HEK293T (cell line): Measurements from ENCODE around the gene OR2H2.

Source experiments
- ARNT ChIP-seq: fragments of 450-650 bp; IDR thresholded peaks from 2 replicates; pipeline ENCODE4 v1.6.1; 2017; ENCODE audit warnings: mild to moderate bottlenecking
- CTBP1 ChIP-seq: fragments of 450-650 bp; IDR thresholded peaks from 2 replicates; pipeline ENCODE4 v1.6.1; 2016; ENCODE audit warnings: borderline replicate concordance
- ELF4 ChIP-seq: fragments of 450-650 bp; IDR thresholded peaks from 2 replicates; pipeline ENCODE4 v1.6.1; 2017; ENCODE audit warnings: antibody characterized with exemption
- FOXK2 ChIP-seq: fragments of 450-650 bp; IDR thresholded peaks from 2 replicates; pipeline ENCODE4 v1.6.1; 2016; ENCODE audit warnings: mild to moderate bottlenecking
- FOXM1 ChIP-seq: fragments of 450-650 bp; IDR thresholded peaks from 2 replicates; pipeline ENCODE4 v1.6.1; 2017; ENCODE audit warnings: mild to moderate bottlenecking, borderline replicate concordance
- HDGF ChIP-seq: fragments of 450-650 bp; IDR thresholded peaks from 2 replicates; pipeline ENCODE4 v1.6.1; 2017; ENCODE audit warnings: antibody characterized with exemption, borderline replicate concordance
- NFRKB ChIP-seq: fragments of 450-650 bp; IDR thresholded peaks from 2 replicates; pipeline ENCODE4 v1.6.1; 2016; ENCODE audit warnings: mild to moderate bottlenecking, moderate library complexity
- PKNOX1 ChIP-seq: fragments of 450-650 bp; IDR thresholded peaks from 2 replicates; pipeline ENCODE4 v1.6.1; 2016
- SP1 ChIP-seq: fragments of 450-650 bp; IDR thresholded peaks from 2 replicates; pipeline ENCODE4 v1.6.1; 2017
- SUZ12 ChIP-seq: fragments of 450-650 bp; IDR thresholded peaks from 2 replicates; pipeline ENCODE4 v1.6.1; 2016; ENCODE audit warnings: mild to moderate bottlenecking
- TARDBP ChIP-seq: fragments of 450-650 bp; IDR thresholded peaks from 2 replicates; pipeline ENCODE4 v1.6.1; 2016
- ZNF384 ChIP-seq: fragments of 450-650 bp; IDR thresholded peaks from 2 replicates; pipeline ENCODE4 v1.6.1; 2016

GRCh38 chr6:29620630-29621029 lies 35.7 kb downstream of the OR2H2 start:
- no peak for TF ChIP-seq FOXK2
- TF ChIP-seq FOXM1: no peak
- TF ChIP-seq TARDBP: no peak
- TF ChIP-seq CTBP1: no peak
- TF ChIP-seq ARNT: no peak
- TF ChIP-seq NFRKB: no peak
- TF ChIP-seq ELF4: no peak
- no peak for TF ChIP-seq SP1
- no peak for TF ChIP-seq PKNOX1
- no peak for TF ChIP-seq HDGF
- TF ChIP-seq SUZ12: no peak
- no peak for TF ChIP-seq ZNF384
